WTC11 (cell line): ENCODE data around the gene MED12L. TPM values are rescaled to one million over a fixed set of nuclear protein-coding genes. Genes with fewer than 3 reads are reported as not detected.

ENCODE experiments used
- ATAC-seq: fragments of 200-7000 bp; cut with Tn5 transposase; 2 replicates; pipeline ENCODE4 v1.10.0; 2021; ENCODE audit warnings: mild to moderate bottlenecking, moderate library complexity
- CTCF ChIA-PET: fragments of 300-600 bp; sonication (Branson Sonifier 250); formaldehyde crosslinking; loops from one replicate; lab custom pipeline; 2021; ENCODE audit warnings: antibody characterized with exemption; lab: Charles Lee
- POLR2A ChIA-PET: fragments of 350-600 bp; sonication (Branson Sonifier 250); formaldehyde crosslinking; loops from one replicate; lab custom pipeline; 2021; ENCODE audit warnings: antibody characterized with exemption; lab: Charles Lee
- DNase-seq: peaks from one replicate; pipeline ENCODE4 v3.0.0; 2021; ENCODE audit warnings: low spot score
- H3K27ac Mint-ChIP-seq: 2 replicates; pipeline ENCODE4 v1.8.0; 2021; ENCODE audit warnings: mixed read lengths
- H3K27me3 Mint-ChIP-seq: 2 replicates; pipeline ENCODE4 v1.8.0; 2021; ENCODE audit warnings: low read depth, mild to moderate bottlenecking, moderate library complexity, mixed read lengths
- H3K36me3 Mint-ChIP-seq: 2 replicates; pipeline ENCODE4 v1.8.0; 2021; ENCODE audit warnings: mixed read lengths
- H3K4me1 Mint-ChIP-seq: 2 replicates; pipeline ENCODE4 v1.8.0; 2022; ENCODE audit warnings: mixed read lengths
- H3K4me3 Mint-ChIP-seq: 2 replicates; pipeline ENCODE4 v1.8.0; 2021; ENCODE audit warnings: mild to moderate bottlenecking, moderate library complexity, mixed read lengths
- H3K9me3 Mint-ChIP-seq: 2 replicates; pipeline ENCODE4 v1.8.0; 2021; ENCODE audit warnings: mixed read lengths
- ATF1 ChIP-seq: sonication (generic); formaldehyde crosslinking; IDR thresholded peaks from 2 replicates; pipeline ENCODE4 v1.8.1; 2023; ENCODE audit warnings: mild to moderate bottlenecking, moderate library complexity, missing genetic modification reagents
- ELF4 ChIP-seq: sonication (generic); formaldehyde crosslinking; IDR thresholded peaks from 2 replicates; pipeline ENCODE4 v1.8.1; 2022; ENCODE audit warnings: low read depth, mild to moderate bottlenecking, moderate library complexity, missing genetic modification reagents
- FOXJ3 ChIP-seq: sonication (generic); formaldehyde crosslinking; IDR thresholded peaks from 2 replicates; pipeline ENCODE4 v1.9.0; 2021; ENCODE audit warnings: missing genetic modification reagents, mild to moderate bottlenecking, borderline replicate concordance
- GABPB1 ChIP-seq: sonication (generic); formaldehyde crosslinking; IDR thresholded peaks from 2 replicates; pipeline ENCODE4 v1.8.1; 2023; ENCODE audit warnings: mild to moderate bottlenecking, missing genetic modification reagents
- KAT7 ChIP-seq: sonication (generic); formaldehyde crosslinking; IDR thresholded peaks from 2 replicates; pipeline ENCODE4 v1.8.1; 2023; ENCODE audit warnings: missing genetic modification reagents, mild to moderate bottlenecking, borderline replicate concordance
- NR2C2 ChIP-seq: sonication (generic); formaldehyde crosslinking; IDR thresholded peaks from 2 replicates; pipeline ENCODE4 v1.8.0; 2022; ENCODE audit warnings: mild to moderate bottlenecking, missing genetic modification reagents
- PRRX2 ChIP-seq: fragments of 250-450 bp; sonication (Bioruptor Pico); IDR thresholded peaks from 2 replicates; pipeline ENCODE4 v1.8.0; 2021; ENCODE audit warnings: mild to moderate bottlenecking
- RORB ChIP-seq: fragments of 250-450 bp; sonication (Bioruptor Pico); IDR thresholded peaks from 2 replicates; pipeline ENCODE4 v1.9.0; 2021; ENCODE audit warnings: mild to moderate bottlenecking
- SP1 ChIP-seq: sonication (generic); formaldehyde crosslinking; conservative IDR thresholded peaks from 2 replicates; pipeline ENCODE4 v1.8.1; 2022; ENCODE audit warnings: missing genetic modification reagents
- TCF7 ChIP-seq: sonication (generic); formaldehyde crosslinking; IDR thresholded peaks from 2 replicates; pipeline ENCODE4 v1.8.0; 2022; ENCODE audit warnings: mild to moderate bottlenecking, low read depth, missing genetic modification reagents, moderate library complexity
- TEAD4 ChIP-seq: sonication (generic); formaldehyde crosslinking; IDR thresholded peaks from 2 replicates; pipeline ENCODE4 v1.8.0; 2022; ENCODE audit warnings: mild to moderate bottlenecking, missing genetic modification reagents
- ZBTB21 ChIP-seq: sonication (generic); formaldehyde crosslinking; IDR thresholded peaks from 2 replicates; pipeline ENCODE4 v1.8.1; 2023; ENCODE audit warnings: mild to moderate bottlenecking, missing genetic modification reagents, borderline replicate concordance
- ZNF219 ChIP-seq: sonication (generic); formaldehyde crosslinking; IDR thresholded peaks from 2 replicates; pipeline ENCODE4 v1.8.0; 2023; ENCODE audit warnings: missing genetic modification reagents, mild to moderate bottlenecking, borderline replicate concordance
- ZNF263 ChIP-seq: sonication (generic); formaldehyde crosslinking; IDR thresholded peaks from 2 replicates; pipeline ENCODE4 v1.8.1; 2022; ENCODE audit warnings: low read depth, mild to moderate bottlenecking, moderate library complexity, missing genetic modification reagents
- ZNF423 ChIP-seq: fragments of 250-450 bp; sonication (Bioruptor Pico); IDR thresholded peaks from 2 replicates; pipeline ENCODE4 v2.1.2; 2022; ENCODE audit warnings: mild to moderate bottlenecking, moderate library complexity
- total RNA-seq: library from RNA; stranded (reverse); gene quantifications from 3 replicates; pipeline ENCODE4 v1.2.3, GENCODE V29; 2021
- TF ChIP-seq, protein P1 (sequence below): sonication (generic); formaldehyde crosslinking; IDR thresholded peaks from 2 replicates; pipeline ENCODE4 v1.8.0; 2022; ENCODE audit warnings: mild to moderate bottlenecking, missing genetic modification reagents
- TF ChIP-seq, protein P2 (sequence below): sonication (generic); formaldehyde crosslinking; IDR thresholded peaks from 2 replicates; pipeline ENCODE4 v1.8.1; 2023; ENCODE audit warnings: mild to moderate bottlenecking, missing genetic modification reagents
- TF ChIP-seq, protein P3 (sequence below): sonication (generic); formaldehyde crosslinking; IDR thresholded peaks from 2 replicates; pipeline ENCODE4 v1.8.1; 2022; ENCODE audit warnings: low read depth, mild to moderate bottlenecking, moderate library complexity, missing genetic modification reagents, borderline replicate concordance
- TF ChIP-seq, protein P4 (sequence below): sonication (generic); formaldehyde crosslinking; IDR thresholded peaks from 2 replicates; pipeline ENCODE4 v1.8.0; 2022; ENCODE audit warnings: mild to moderate bottlenecking, missing genetic modification reagents
- TF ChIP-seq, protein P5 (sequence below): fragments of 200-600 bp; IDR thresholded peaks from 2 replicates; pipeline ENCODE4 v1.8.0; 2022; ENCODE audit warnings: antibody characterized with exemption
- TF ChIP-seq, protein P6 (sequence below): sonication (generic); formaldehyde crosslinking; IDR thresholded peaks from 2 replicates; pipeline ENCODE4 v1.8.0; 2023; ENCODE audit warnings: missing genetic modification reagents
- TF ChIP-seq, protein P7 (sequence below): sonication (generic); formaldehyde crosslinking; IDR thresholded peaks from 2 replicates; pipeline ENCODE4 v1.8.1; 2023; ENCODE audit warnings: mild to moderate bottlenecking, missing genetic modification reagents, borderline replicate concordance
- TF ChIP-seq, protein P8 (sequence below): sonication (generic); formaldehyde crosslinking; IDR thresholded peaks from 2 replicates; pipeline ENCODE4 v1.8.1; 2023; ENCODE audit warnings: mild to moderate bottlenecking, moderate library complexity, missing genetic modification reagents

The MED12L gene
- total RNA-seq, 1 experiment from 2014 or later: 27.4 TPM

DNA sequence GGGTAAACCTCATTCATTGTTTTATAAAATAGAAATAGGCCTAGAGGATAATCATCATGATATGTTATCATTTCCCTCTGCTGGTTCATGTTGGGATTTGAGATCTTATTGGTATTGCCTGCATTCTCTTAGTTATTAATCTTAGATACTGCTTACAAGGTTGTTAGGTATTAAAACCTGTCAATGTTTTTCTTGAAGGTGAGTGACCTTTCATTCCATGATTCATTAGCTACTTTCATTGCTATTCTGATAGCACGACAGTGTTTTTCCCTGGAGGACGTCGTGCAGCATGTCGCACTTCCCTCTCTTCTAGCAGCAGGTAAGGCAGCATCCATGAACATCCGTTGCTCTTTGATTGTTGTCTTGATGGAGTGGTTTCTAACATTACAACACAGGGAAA lies 282.0 kb downstream of the MED12L start:
- POLR2A ChIA-PET: no interaction called here
- Mint-ChIP-seq H3K36me3 (peaks cover 3% of the 10 kb centered on the region; the same call in 1 of the 2 replicates), H3K27ac (peak overlapping the region; percentile 61; the same call in 1 of the 2 replicates), H3K4me1 (peaks cover 21% of the 10 kb centered on the region), H3K27me3 (no peaks in the 10 kb centered on the region), H3K9me3 (no peaks in the 10 kb centered on the region), H3K4me3 (no peak overlapping the region)
- ATAC-seq (no peak), DNase-seq (no peak)
- no peak for TF ChIP-seq TEAD4 (CRISPR knock-in tag)
- TF ChIP-seq RORB: no peak
- TF ChIP-seq, protein P1, sequence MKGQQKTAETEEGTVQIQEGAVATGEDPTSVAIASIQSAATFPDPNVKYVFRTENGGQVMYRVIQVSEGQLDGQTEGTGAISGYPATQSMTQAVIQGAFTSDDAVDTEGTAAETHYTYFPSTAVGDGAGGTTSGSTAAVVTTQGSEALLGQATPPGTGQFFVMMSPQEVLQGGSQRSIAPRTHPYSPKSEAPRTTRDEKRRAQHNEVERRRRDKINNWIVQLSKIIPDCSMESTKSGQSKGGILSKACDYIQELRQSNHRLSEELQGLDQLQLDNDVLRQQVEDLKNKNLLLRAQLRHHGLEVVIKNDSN (CRISPR knock-in tag): no peak
- TF ChIP-seq ZNF219 (CRISPR knock-in tag): no peak
- TF ChIP-seq SP1 (CRISPR knock-in tag): no peak
- TF ChIP-seq, protein P2, sequence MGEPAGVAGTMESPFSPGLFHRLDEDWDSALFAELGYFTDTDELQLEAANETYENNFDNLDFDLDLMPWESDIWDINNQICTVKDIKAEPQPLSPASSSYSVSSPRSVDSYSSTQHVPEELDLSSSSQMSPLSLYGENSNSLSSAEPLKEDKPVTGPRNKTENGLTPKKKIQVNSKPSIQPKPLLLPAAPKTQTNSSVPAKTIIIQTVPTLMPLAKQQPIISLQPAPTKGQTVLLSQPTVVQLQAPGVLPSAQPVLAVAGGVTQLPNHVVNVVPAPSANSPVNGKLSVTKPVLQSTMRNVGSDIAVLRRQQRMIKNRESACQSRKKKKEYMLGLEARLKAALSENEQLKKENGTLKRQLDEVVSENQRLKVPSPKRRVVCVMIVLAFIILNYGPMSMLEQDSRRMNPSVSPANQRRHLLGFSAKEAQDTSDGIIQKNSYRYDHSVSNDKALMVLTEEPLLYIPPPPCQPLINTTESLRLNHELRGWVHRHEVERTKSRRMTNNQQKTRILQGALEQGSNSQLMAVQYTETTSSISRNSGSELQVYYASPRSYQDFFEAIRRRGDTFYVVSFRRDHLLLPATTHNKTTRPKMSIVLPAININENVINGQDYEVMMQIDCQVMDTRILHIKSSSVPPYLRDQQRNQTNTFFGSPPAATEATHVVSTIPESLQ (CRISPR knock-in tag): no peak
- TF ChIP-seq ELF4 (CRISPR knock-in tag): no peak
- TF ChIP-seq, protein P3, sequence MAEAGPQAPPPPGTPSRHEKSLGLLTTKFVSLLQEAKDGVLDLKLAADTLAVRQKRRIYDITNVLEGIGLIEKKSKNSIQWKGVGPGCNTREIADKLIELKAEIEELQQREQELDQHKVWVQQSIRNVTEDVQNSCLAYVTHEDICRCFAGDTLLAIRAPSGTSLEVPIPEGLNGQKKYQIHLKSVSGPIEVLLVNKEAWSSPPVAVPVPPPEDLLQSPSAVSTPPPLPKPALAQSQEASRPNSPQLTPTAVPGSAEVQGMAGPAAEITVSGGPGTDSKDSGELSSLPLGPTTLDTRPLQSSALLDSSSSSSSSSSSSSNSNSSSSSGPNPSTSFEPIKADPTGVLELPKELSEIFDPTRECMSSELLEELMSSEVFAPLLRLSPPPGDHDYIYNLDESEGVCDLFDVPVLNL (CRISPR knock-in tag): no peak
- no peak for TF ChIP-seq ZNF423 (CRISPR knock-in tag)
- TF ChIP-seq FOXJ3 (CRISPR knock-in tag): no peak
- TF ChIP-seq, protein P4, sequence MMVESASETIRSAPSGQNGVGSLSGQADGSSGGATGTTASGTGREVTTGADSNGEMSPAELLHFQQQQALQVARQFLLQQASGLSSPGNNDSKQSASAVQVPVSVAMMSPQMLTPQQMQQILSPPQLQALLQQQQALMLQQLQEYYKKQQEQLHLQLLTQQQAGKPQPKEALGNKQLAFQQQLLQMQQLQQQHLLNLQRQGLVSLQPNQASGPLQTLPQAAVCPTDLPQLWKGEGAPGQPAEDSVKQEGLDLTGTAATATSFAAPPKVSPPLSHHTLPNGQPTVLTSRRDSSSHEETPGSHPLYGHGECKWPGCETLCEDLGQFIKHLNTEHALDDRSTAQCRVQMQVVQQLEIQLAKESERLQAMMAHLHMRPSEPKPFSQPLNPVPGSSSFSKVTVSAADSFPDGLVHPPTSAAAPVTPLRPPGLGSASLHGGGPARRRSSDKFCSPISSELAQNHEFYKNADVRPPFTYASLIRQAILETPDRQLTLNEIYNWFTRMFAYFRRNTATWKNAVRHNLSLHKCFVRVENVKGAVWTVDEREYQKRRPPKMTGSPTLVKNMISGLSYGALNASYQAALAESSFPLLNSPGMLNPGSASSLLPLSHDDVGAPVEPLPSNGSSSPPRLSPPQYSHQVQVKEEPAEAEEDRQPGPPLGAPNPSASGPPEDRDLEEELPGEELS (CRISPR knock-in tag): no peak
- TF ChIP-seq ZNF263: no peak
- TF ChIP-seq PRRX2 (CRISPR knock-in tag): no peak
- no peak for TF ChIP-seq KAT7
- TF ChIP-seq TCF7 (CRISPR knock-in tag): no peak
- TF ChIP-seq, protein P5, sequence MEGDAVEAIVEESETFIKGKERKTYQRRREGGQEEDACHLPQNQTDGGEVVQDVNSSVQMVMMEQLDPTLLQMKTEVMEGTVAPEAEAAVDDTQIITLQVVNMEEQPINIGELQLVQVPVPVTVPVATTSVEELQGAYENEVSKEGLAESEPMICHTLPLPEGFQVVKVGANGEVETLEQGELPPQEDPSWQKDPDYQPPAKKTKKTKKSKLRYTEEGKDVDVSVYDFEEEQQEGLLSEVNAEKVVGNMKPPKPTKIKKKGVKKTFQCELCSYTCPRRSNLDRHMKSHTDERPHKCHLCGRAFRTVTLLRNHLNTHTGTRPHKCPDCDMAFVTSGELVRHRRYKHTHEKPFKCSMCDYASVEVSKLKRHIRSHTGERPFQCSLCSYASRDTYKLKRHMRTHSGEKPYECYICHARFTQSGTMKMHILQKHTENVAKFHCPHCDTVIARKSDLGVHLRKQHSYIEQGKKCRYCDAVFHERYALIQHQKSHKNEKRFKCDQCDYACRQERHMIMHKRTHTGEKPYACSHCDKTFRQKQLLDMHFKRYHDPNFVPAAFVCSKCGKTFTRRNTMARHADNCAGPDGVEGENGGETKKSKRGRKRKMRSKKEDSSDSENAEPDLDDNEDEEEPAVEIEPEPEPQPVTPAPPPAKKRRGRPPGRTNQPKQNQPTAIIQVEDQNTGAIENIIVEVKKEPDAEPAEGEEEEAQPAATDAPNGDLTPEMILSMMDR: no peak
- no peak for TF ChIP-seq ATF1 (CRISPR knock-in tag)
- no peak for TF ChIP-seq GABPB1 (CRISPR knock-in tag)
- CTCF ChIA-PET: interaction anchor here (1.0 kb wide), 1 partner anchor 12 kb away, joined by 3 read pairs; no protein-coding TSS in a partner anchor

DNA sequence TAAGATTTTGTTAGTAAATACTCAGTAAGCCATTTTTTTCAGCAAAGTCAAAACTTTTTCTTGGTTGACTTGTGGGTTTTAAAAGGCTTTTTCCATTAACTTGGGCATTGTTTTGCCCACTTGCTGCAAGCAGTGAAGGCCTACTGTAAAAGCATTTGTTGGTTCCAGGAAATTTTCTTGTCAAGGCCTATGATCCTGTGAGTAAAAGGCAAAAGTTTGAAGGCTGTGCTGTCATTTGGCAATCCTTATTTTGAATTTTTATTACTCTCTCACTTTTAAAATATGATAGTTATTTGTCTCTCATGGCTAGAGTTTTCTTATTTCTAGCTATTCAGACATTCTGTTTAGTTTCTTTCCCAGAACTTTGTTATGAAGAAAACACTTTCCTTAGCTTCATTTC lies 286.1 kb downstream of the MED12L start:
- Mint-ChIP-seq H3K4me3 (no peak overlapping the region), H3K27me3 (no peaks in the 10 kb centered on the region), H3K36me3 (peaks cover 3% of the 10 kb centered on the region; the same call in 1 of the 2 replicates), H3K9me3 (no peaks in the 10 kb centered on the region), H3K27ac (no peak overlapping the region), H3K4me1 (peaks cover 4% of the 10 kb centered on the region)
- ATAC-seq (no peak), DNase-seq (no peak)
- ChIA-PET POLR2A (no interaction called here), CTCF (no interaction called here)
- TF ChIP-seq, protein P6, sequence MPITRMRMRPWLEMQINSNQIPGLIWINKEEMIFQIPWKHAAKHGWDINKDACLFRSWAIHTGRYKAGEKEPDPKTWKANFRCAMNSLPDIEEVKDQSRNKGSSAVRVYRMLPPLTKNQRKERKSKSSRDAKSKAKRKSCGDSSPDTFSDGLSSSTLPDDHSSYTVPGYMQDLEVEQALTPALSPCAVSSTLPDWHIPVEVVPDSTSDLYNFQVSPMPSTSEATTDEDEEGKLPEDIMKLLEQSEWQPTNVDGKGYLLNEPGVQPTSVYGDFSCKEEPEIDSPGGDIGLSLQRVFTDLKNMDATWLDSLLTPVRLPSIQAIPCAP (CRISPR knock-in tag): no peak
- TF ChIP-seq NR2C2 (no peak), ZBTB21 (CRISPR knock-in tag) (no peak)
- TF ChIP-seq, protein P7, sequence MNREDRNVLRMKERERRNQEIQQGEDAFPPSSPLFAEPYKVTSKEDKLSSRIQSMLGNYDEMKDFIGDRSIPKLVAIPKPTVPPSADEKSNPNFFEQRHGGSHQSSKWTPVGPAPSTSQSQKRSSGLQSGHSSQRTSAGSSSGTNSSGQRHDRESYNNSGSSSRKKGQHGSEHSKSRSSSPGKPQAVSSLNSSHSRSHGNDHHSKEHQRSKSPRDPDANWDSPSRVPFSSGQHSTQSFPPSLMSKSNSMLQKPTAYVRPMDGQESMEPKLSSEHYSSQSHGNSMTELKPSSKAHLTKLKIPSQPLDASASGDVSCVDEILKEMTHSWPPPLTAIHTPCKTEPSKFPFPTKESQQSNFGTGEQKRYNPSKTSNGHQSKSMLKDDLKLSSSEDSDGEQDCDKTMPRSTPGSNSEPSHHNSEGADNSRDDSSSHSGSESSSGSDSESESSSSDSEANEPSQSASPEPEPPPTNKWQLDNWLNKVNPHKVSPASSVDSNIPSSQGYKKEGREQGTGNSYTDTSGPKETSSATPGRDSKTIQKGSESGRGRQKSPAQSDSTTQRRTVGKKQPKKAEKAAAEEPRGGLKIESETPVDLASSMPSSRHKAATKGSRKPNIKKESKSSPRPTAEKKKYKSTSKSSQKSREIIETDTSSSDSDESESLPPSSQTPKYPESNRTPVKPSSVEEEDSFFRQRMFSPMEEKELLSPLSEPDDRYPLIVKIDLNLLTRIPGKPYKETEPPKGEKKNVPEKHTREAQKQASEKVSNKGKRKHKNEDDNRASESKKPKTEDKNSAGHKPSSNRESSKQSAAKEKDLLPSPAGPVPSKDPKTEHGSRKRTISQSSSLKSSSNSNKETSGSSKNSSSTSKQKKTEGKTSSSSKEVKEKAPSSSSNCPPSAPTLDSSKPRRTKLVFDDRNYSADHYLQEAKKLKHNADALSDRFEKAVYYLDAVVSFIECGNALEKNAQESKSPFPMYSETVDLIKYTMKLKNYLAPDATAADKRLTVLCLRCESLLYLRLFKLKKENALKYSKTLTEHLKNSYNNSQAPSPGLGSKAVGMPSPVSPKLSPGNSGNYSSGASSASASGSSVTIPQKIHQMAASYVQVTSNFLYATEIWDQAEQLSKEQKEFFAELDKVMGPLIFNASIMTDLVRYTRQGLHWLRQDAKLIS (CRISPR knock-in tag): no peak
- TF ChIP-seq, protein P8, sequence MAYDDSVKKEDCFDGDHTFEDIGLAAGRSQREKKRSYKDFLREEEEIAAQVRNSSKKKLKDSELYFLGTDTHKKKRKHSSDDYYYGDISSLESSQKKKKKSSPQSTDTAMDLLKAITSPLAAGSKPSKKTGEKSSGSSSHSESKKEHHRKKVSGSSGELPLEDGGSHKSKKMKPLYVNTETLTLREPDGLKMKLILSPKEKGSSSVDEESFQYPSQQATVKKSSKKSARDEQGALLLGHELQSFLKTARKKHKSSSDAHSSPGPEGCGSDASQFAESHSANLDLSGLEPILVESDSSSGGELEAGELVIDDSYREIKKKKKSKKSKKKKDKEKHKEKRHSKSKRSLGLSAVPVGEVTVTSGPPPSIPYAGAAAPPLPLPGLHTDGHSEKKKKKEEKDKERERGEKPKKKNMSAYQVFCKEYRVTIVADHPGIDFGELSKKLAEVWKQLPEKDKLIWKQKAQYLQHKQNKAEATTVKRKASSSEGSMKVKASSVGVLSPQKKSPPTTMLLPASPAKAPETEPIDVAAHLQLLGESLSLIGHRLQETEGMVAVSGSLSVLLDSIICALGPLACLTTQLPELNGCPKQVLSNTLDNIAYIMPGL (CRISPR knock-in tag): no peak
